IPS DF 6.9 (cell line): ENCODE data around the gene STK32A.
"Not testable (repeated sequence)": the region's sequence is repeated elsewhere in the genome, so short reads cannot be mapped to it uniquely, and the experiment has no call there.

ENCODE experiments used
- DNase-seq: peaks from one replicate; pipeline ENCODE4 v3.0.0-alpha.2; 2013; ENCODE audit warnings: low read depth, low spot score
- H3K27ac ChIP-seq: one replicate; pipeline ENCODE4 v1.5.1; 2013; ENCODE audit warnings: low read length, control low read depth
- H3K27me3 ChIP-seq: 2 replicates; pipeline ENCODE4 v1.6.1; 2013; ENCODE audit warnings: mild to moderate bottlenecking, low read length; ENCODE audit not compliant: control insufficient read depth, insufficient read depth
- H3K36me3 ChIP-seq: 2 replicates; pipeline ENCODE4 v1.6.1; 2013; ENCODE audit warnings: low read length; ENCODE audit not compliant: control insufficient read depth, insufficient read depth
- H3K4me1 ChIP-seq: 2 replicates; pipeline ENCODE4 v1.6.1; 2013; ENCODE audit warnings: low read length; ENCODE audit not compliant: control insufficient read depth, insufficient read depth
- H3K4me3 ChIP-seq: 2 replicates; pipeline ENCODE4 v1.5.1; 2013; ENCODE audit warnings: mild to moderate bottlenecking, low read length
- H3K9me3 ChIP-seq: 2 replicates; pipeline ENCODE4 v1.6.1; 2013; ENCODE audit warnings: low read length, inconsistent platforms; ENCODE audit not compliant: control insufficient read depth, insufficient read depth
- WGBS: extraction: QIAGEN DNeasy Blood & Tissue Kit; methylation state at CpG from one replicate; pipeline ENCODE4 v1.1.7; 2013; ENCODE audit warnings: mixed read lengths, missing lambda C conversion rate; ENCODE audit not compliant: insufficient read length, insufficient coverage; 5-methylcytosine and 5-hydroxymethylcytosine counted together

The STK32A gene

GRCh38 chr5:147344861-147345260 is 110.0 kb downstream of the STK32A start:
- Histone ChIP-seq H3K27me3 (no peaks in the 10 kb centered on the region), H3K4me1 (no peaks in the 10 kb centered on the region), H3K4me3 (no peak overlapping the region), H3K36me3 (no peaks in the 10 kb centered on the region), H3K9me3 (no peaks in the 10 kb centered on the region), H3K27ac (no peak overlapping the region)
- no CpG with 5 or more reads among the region's 1 CpG for WGBS
- no peak for DNase-seq

- no CpG with 5 or more reads among the region's 5 CpGs for WGBS
- H3K27me3 ChIP-seq, result no peaks in the 10 kb centered on the region
- no peaks in the 10 kb centered on the region for H3K9me3 ChIP-seq
- H3K4me3 ChIP-seq, result no peak overlapping the region
- H3K27ac ChIP-seq, result no peak overlapping the region
- DNase-seq, result no peak
- H3K4me1 ChIP-seq, result no peaks in the 10 kb centered on the region
- no peaks in the 10 kb centered on the region for H3K36me3 ChIP-seq
Measured at GRCh38 chr5:147346006-147346561, 111.3 kb downstream of the STK32A start.

- WGBS, result no CpG with 5 or more reads among the region's 2 CpGs
- Histone ChIP-seq H3K27ac (no peak overlapping the region), H3K36me3 (no peaks in the 10 kb centered on the region), H3K4me1 (no peaks in the 10 kb centered on the region), H3K4me3 (no peak overlapping the region), H3K27me3 (no peaks in the 10 kb centered on the region), H3K9me3 (no peaks in the 10 kb centered on the region)
- no peak for DNase-seq
Measured at GRCh38 chr5:147348046-147348445, 113.2 kb downstream of the STK32A start.

GRCh38 chr5:147348451-147348850 is 113.6 kb downstream of the STK32A start:
- no peaks in the 10 kb centered on the region for H3K9me3 ChIP-seq
- H3K36me3 ChIP-seq, result no peaks in the 10 kb centered on the region
- no peak for DNase-seq
- no peak overlapping the region for H3K4me3 ChIP-seq
- H3K27me3 ChIP-seq, result no peaks in the 10 kb centered on the region
- no peak overlapping the region for H3K27ac ChIP-seq
- WGBS, result no CpG with 5 or more reads among the region's 5 CpGs
- H3K4me1 ChIP-seq, result no peaks in the 10 kb centered on the region

GRCh38 chr5:147349241-147349640 is 114.4 kb downstream of the STK32A start:
- WGBS, result no CpG with 5 or more reads among the region's 2 CpGs
- H3K4me3 ChIP-seq, result no peak overlapping the region

GRCh38 chr5:147359101-147359500 is 124.3 kb downstream of the STK32A start:
- H3K27me3 ChIP-seq, result no peaks in the 10 kb centered on the region
- no peak overlapping the region for H3K4me3 ChIP-seq
- no peaks in the 10 kb centered on the region for H3K9me3 ChIP-seq
- DNase-seq, result no peak
- no CpG with 5 or more reads among the region's 1 CpG for WGBS
- H3K4me1 ChIP-seq, result no peaks in the 10 kb centered on the region
- H3K36me3 ChIP-seq, result no peaks in the 10 kb centered on the region
- H3K27ac ChIP-seq, result no peak overlapping the region

More at GRCh38 chr5:147349241-147349640, 114.4 kb downstream of the STK32A start:
- Histone ChIP-seq H3K27me3 (no peaks in the 10 kb centered on the region), H3K27ac (no peak overlapping the region), H3K4me1 (no peaks in the 10 kb centered on the region), H3K36me3 (no peaks in the 10 kb centered on the region), H3K9me3 (no peaks in the 10 kb centered on the region)
- no peak for DNase-seq

- Histone ChIP-seq H3K4me3 (no peak overlapping the region), H3K4me1 (no peaks in the 10 kb centered on the region), H3K9me3 (no peaks in the 10 kb centered on the region), H3K36me3 (no peaks in the 10 kb centered on the region), H3K27ac (no peak overlapping the region), H3K27me3 (no peaks in the 10 kb centered on the region)
- WGBS, result no CpG with 5 or more reads among the region's 2 CpGs
- DNase-seq, result no peak
Measured at GRCh38 chr5:147359581-147359980, 124.8 kb downstream of the STK32A start.

- H3K36me3 ChIP-seq, result no peaks in the 10 kb centered on the region
- DNase-seq, result no peak
- H3K4me3 ChIP-seq, result no peak overlapping the region
- H3K27ac ChIP-seq, result no peak overlapping the region
- no peaks in the 10 kb centered on the region for H3K4me1 ChIP-seq
- H3K9me3 ChIP-seq, result no peaks in the 10 kb centered on the region
- WGBS, result no CpG with 5 or more reads among the region's 2 CpGs
- no peaks in the 10 kb centered on the region for H3K27me3 ChIP-seq
Measured at GRCh38 chr5:147360816-147361215, 126.0 kb downstream of the STK32A start.

GRCh38 chr5:147361441-147362175 is 126.8 kb downstream of the STK32A start:
- Histone ChIP-seq H3K27me3 (no peaks in the 10 kb centered on the region), H3K4me3 (no peak overlapping the region), H3K36me3 (no peaks in the 10 kb centered on the region), H3K9me3 (no peaks in the 10 kb centered on the region), H3K27ac (no peak overlapping the region), H3K4me1 (no peaks in the 10 kb centered on the region)
- WGBS, result no CpG with 5 or more reads among the region's 4 CpGs
- no peak for DNase-seq

GRCh38 chr5:147367381-147367780 is 132.6 kb downstream of the STK32A start:
- DNase-seq, H3K27me3 ChIP-seq, H3K36me3 ChIP-seq, H3K4me3 ChIP-seq, H3K4me1 ChIP-seq, H3K9me3 ChIP-seq, H3K27ac ChIP-seq: not testable (repeated sequence)
- WGBS, result no CpG with 5 or more reads among the region's 6 CpGs
